SJSA1 (cell line): ENCODE results near the gene RELT. TPM values are rescaled to one million over a fixed set of nuclear protein-coding genes. Genes with fewer than 3 reads are reported as not detected.

ENCODE experiments used
- DNase-seq, 2 experiments: peaks; one replicate each; pipeline ENCODE4 v3.0.0-alpha.2; 2015 to 2020; ENCODE audit warnings: low spot score in 2 of 2, low read depth in 1 of 2
- H3K27ac ChIP-seq: fragments of 250-450 bp; sonication (Bioruptor Pico); 2 replicates; pipeline ENCODE4 v1.5.1; 2020; ENCODE audit warnings: mild to moderate bottlenecking, moderate library complexity
- H3K27me3 ChIP-seq: fragments of 250-450 bp; sonication (Bioruptor Pico); replicated peaks from 2 replicates; pipeline ENCODE4 v1.5.1; 2020; ENCODE audit warnings: mild to moderate bottlenecking, moderate library complexity
- H3K36me3 ChIP-seq: fragments of 250-450 bp; sonication (Bioruptor Pico); 2 replicates; pipeline ENCODE4 v1.5.1; 2020; ENCODE audit warnings: mild to moderate bottlenecking
- H3K4me1 ChIP-seq: fragments of 250-450 bp; sonication (Bioruptor Pico); replicated peaks from 2 replicates; pipeline ENCODE4 v1.6.1; 2021; ENCODE audit warnings: mild to moderate bottlenecking
- H3K4me3 ChIP-seq: fragments of 250-450 bp; sonication (Bioruptor Pico); 2 replicates; pipeline ENCODE4 v1.5.1; 2020; ENCODE audit warnings: mild to moderate bottlenecking
- H3K9me3 ChIP-seq: fragments of 250-450 bp; sonication (Bioruptor Pico); replicated peaks from 2 replicates; pipeline ENCODE4 v1.5.1; 2020; ENCODE audit warnings: mild to moderate bottlenecking
- total RNA-seq: library from RNA; depleted of rRNA; stranded (reverse); fragments of >200 nt; shearing (Covaris generic); gene quantifications from 2 replicates; pipeline ENCODE4 v1.2.3, GENCODE V29; 2014

The RELT gene
- total RNA-seq, 1 experiment from 2014 or later, result 13.2 TPM

GRCh38 chr11:73402834-73403185, 26.6 kb downstream of the RELT start:
- peaks cover 9% of the 10 kb centered on the region for H3K4me1 ChIP-seq
- DNase-seq, result no peak
- no peaks in the 10 kb centered on the region for H3K27me3 ChIP-seq
- H3K27ac ChIP-seq, result no peak overlapping the region
- no peaks in the 10 kb centered on the region; the same call in 1 of the 2 replicates for H3K36me3 ChIP-seq
- no peaks in the 10 kb centered on the region for H3K9me3 ChIP-seq
- no peak overlapping the region for H3K4me3 ChIP-seq

- Histone ChIP-seq H3K27me3 (no peaks in the 10 kb centered on the region), H3K9me3 (no peaks in the 10 kb centered on the region), H3K27ac (no peak overlapping the region), H3K4me1 (peaks cover 9% of the 10 kb centered on the region), H3K36me3 (peaks cover 3% of the 10 kb centered on the region; the same call in 1 of the 2 replicates), H3K4me3 (no peak overlapping the region)
- no peak for DNase-seq
Measured at GRCh38 chr11:73403541-73403940, 27.3 kb downstream of the RELT start.

- Histone ChIP-seq H3K27me3 (no peaks in the 10 kb centered on the region), H3K27ac (no peak overlapping the region), H3K4me3 (no peak overlapping the region), H3K4me1 (peaks cover 6% of the 10 kb centered on the region), H3K36me3 (peaks cover 3% of the 10 kb centered on the region; the same call in 1 of the 2 replicates), H3K9me3 (no peaks in the 10 kb centered on the region)
- DNase-seq, result peak in 1 of 2 experiments; percentile 31
Measured at GRCh38 chr11:73404048-73404447, 27.8 kb downstream of the RELT start.

- Histone ChIP-seq H3K36me3 (peaks cover 7% of the 10 kb centered on the region; the same call in 1 of the 2 replicates), H3K4me1 (peaks cover under 1% of the 10 kb centered on the region; the same call in 1 of the 2 replicates), H3K27ac (no peak overlapping the region), H3K4me3 (no peak overlapping the region), H3K27me3 (no peaks in the 10 kb centered on the region), H3K9me3 (no peaks in the 10 kb centered on the region)
- no peak for DNase-seq
Measured at GRCh38 chr11:73404506-73405145, 28.4 kb downstream of the RELT start.

- Histone ChIP-seq H3K4me3 (no peak overlapping the region), H3K9me3 (no peaks in the 10 kb centered on the region), H3K27ac (no peak overlapping the region), H3K36me3 (peaks cover 7% of the 10 kb centered on the region; the same call in 1 of the 2 replicates), H3K27me3 (no peaks in the 10 kb centered on the region), H3K4me1 (no peaks in the 10 kb centered on the region)
- no peak for DNase-seq
Measured at GRCh38 chr11:73405146-73405510, 28.9 kb downstream of the RELT start.

- DNase-seq, result no peak
- H3K27me3 ChIP-seq, result no peaks in the 10 kb centered on the region
- H3K36me3 ChIP-seq, result peaks cover 10% of the 10 kb centered on the region; the same call in 1 of the 2 replicates
- no peak overlapping the region for H3K27ac ChIP-seq
- H3K9me3 ChIP-seq, result no peaks in the 10 kb centered on the region
- H3K4me1 ChIP-seq, result 0 out of 2 replicates have a peak, but pooled peaks cover 3% of the 10 kb centered on the region
- H3K4me3 ChIP-seq, result no peak overlapping the region
Measured at GRCh38 chr11:73406131-73406530, 29.9 kb downstream of the RELT start.

GRCh38 chr11:73406619-73407018, 30.4 kb downstream of the RELT start:
- H3K36me3 ChIP-seq, result peaks cover 10% of the 10 kb centered on the region; the same call in 1 of the 2 replicates
- DNase-seq, result no peak
- H3K27ac ChIP-seq, result no peak overlapping the region
- H3K4me3 ChIP-seq, result no peak overlapping the region
- H3K4me1 ChIP-seq, result 0 out of 2 replicates have a peak, but pooled peaks cover 3% of the 10 kb centered on the region
- no peaks in the 10 kb centered on the region for H3K9me3 ChIP-seq
- no peaks in the 10 kb centered on the region for H3K27me3 ChIP-seq

GRCh38 chr11:73409431-73409830, 33.2 kb downstream of the RELT start:
- DNase-seq, result no peak
- no peak overlapping the region for H3K27ac ChIP-seq
- H3K9me3 ChIP-seq, result no peaks in the 10 kb centered on the region
- no peaks in the 10 kb centered on the region for H3K27me3 ChIP-seq
- peaks cover 13% of the 10 kb centered on the region for H3K4me1 ChIP-seq
- no peak overlapping the region for H3K4me3 ChIP-seq
- peaks cover 10% of the 10 kb centered on the region; the same call in 1 of the 2 replicates for H3K36me3 ChIP-seq

- no peak for DNase-seq
- Histone ChIP-seq H3K4me1 (peaks cover 13% of the 10 kb centered on the region), H3K9me3 (no peaks in the 10 kb centered on the region), H3K4me3 (no peak overlapping the region), H3K36me3 (peaks cover 10% of the 10 kb centered on the region; the same call in 1 of the 2 replicates), H3K27ac (no peak overlapping the region), H3K27me3 (no peaks in the 10 kb centered on the region)
Measured at GRCh38 chr11:73410627-73411026, 34.4 kb downstream of the RELT start.

GRCh38 chr11:73411031-73411430, 34.8 kb downstream of the RELT start:
- Histone ChIP-seq H3K27ac (no peak overlapping the region), H3K9me3 (no peaks in the 10 kb centered on the region), H3K27me3 (no peaks in the 10 kb centered on the region), H3K4me1 (peaks cover 13% of the 10 kb centered on the region), H3K36me3 (peaks cover 10% of the 10 kb centered on the region; the same call in 1 of the 2 replicates), H3K4me3 (no peak overlapping the region)
- no peak for DNase-seq

- Histone ChIP-seq H3K36me3 (peaks cover 10% of the 10 kb centered on the region; the same call in 1 of the 2 replicates), H3K4me1 (peaks cover 13% of the 10 kb centered on the region), H3K27ac (peak overlapping the region; percentile 9; the same call in 1 of the 2 replicates), H3K27me3 (no peaks in the 10 kb centered on the region), H3K9me3 (no peaks in the 10 kb centered on the region), H3K4me3 (no peak overlapping the region)
- peak in 1 of 2 experiments; percentile 42 for DNase-seq
Measured at GRCh38 chr11:73412308-73412707, 36.1 kb downstream of the RELT start.

GRCh38 chr11:73413256-73413655, 37.1 kb downstream of the RELT start:
- H3K9me3 ChIP-seq, result no peaks in the 10 kb centered on the region
- H3K27me3 ChIP-seq, result no peaks in the 10 kb centered on the region
- H3K36me3 ChIP-seq, result peaks cover 8% of the 10 kb centered on the region; the same call in 1 of the 2 replicates
- DNase-seq, result no peak
- peaks cover 13% of the 10 kb centered on the region for H3K4me1 ChIP-seq
- no peak overlapping the region for H3K27ac ChIP-seq
- no peak overlapping the region for H3K4me3 ChIP-seq

GRCh38 chr11:73414977-73415651, 38.9 kb downstream of the RELT start:
- Histone ChIP-seq H3K4me3 (no peak overlapping the region), H3K27me3 (no peaks in the 10 kb centered on the region), H3K36me3 (0 out of 2 replicates have a peak, but pooled peaks cover 3% of the 10 kb centered on the region), H3K4me1 (peaks cover 13% of the 10 kb centered on the region), H3K9me3 (no peaks in the 10 kb centered on the region), H3K27ac (no peak overlapping the region)
- DNase-seq, result no peak
